HEK293 (cell line): ENCODE data around the gene GRID2.

Source experiments
- CTCF ChIA-PET: fragments of 350-600 bp; formaldehyde crosslinking; extraction: SDS; loops from one replicate; lab custom pipeline; 2021; ENCODE audit warnings: antibody characterized with exemption; lab: Yijun Ruan, JAX
- POLR2A ChIA-PET: fragments of 300-600 bp; formaldehyde crosslinking; extraction: SDS; loops from one replicate; lab custom pipeline; 2020; ENCODE audit warnings: antibody characterized with exemption, inconsistent platforms; lab: Yijun Ruan, JAX
- H3K27ac ChIP-seq: fragments of 200-500 bp; sonication (Bioruptor generic); 2 replicates; pipeline ENCODE4 v1.5.1; 2014; ENCODE audit warnings: low read depth, low read length, control low read depth, inconsistent platforms; ENCODE audit errors: extremely low read depth
- H3K36me3 ChIP-seq, 2 experiments: fragments of 200-500 bp in 1 of 2; sonication (Bioruptor generic) in 1 of 2; 1 replicate in 1 of 2; 2 replicates in 1 of 2; pipeline ENCODE4 v1.5.1; 2014 to 2017; ENCODE audit warnings: inconsistent platforms in 2 of 2, low read length in 2 of 2; ENCODE audit not compliant: control insufficient read depth in 2 of 2, insufficient read depth in 1 of 2
- H3K4me1 ChIP-seq: fragments of 200-500 bp; sonication (Bioruptor generic); 2 replicates; pipeline ENCODE4 v1.5.1; 2014; ENCODE audit warnings: mild to moderate bottlenecking, low read length, inconsistent platforms; ENCODE audit not compliant: control insufficient read depth, insufficient read depth
- H3K4me3 ChIP-seq: 2 replicates; pipeline ENCODE4 v1.5.1; 2011; ENCODE audit warnings: low read depth, mild to moderate bottlenecking, control low read depth, low read length, moderate library complexity
- H3K9me3 ChIP-seq: fragments of 200-500 bp; sonication (Bioruptor generic); 2 replicates; pipeline ENCODE4 v1.5.1; 2014; ENCODE audit warnings: low read depth, low read length, inconsistent platforms; ENCODE audit not compliant: control insufficient read depth, insufficient read depth
- ATF2 ChIP-seq: fragments of 450-650 bp; formaldehyde crosslinking; IDR thresholded peaks from 2 replicates; pipeline ENCODE4 v1.5.1; 2016; ENCODE audit warnings: missing biosample characterization, missing genetic modification characterization, low read depth
- INSM2 ChIP-seq: fragments of 450-650 bp; formaldehyde crosslinking; IDR thresholded peaks from 2 replicates; pipeline ENCODE4 v1.5.1; 2016; ENCODE audit warnings: missing biosample characterization, missing genetic modification characterization
- KLF1 ChIP-seq: fragments of 450-650 bp; formaldehyde crosslinking; IDR thresholded peaks from 2 replicates; pipeline ENCODE4 v1.5.1; 2016; ENCODE audit warnings: missing biosample characterization, missing genetic modification characterization
- SALL2 ChIP-seq: fragments of 450-650 bp; formaldehyde crosslinking; IDR thresholded peaks from 2 replicates; pipeline ENCODE4 v1.5.0; 2017; ENCODE audit warnings: missing biosample characterization, mild to moderate bottlenecking, missing genetic modification characterization, borderline replicate concordance
- YY2 ChIP-seq: fragments of 450-650 bp; formaldehyde crosslinking; IDR thresholded peaks from 2 replicates; pipeline ENCODE4 v1.5.1; 2016; ENCODE audit warnings: missing biosample characterization, missing genetic modification characterization
- ZBTB11 ChIP-seq: fragments of 450-650 bp; formaldehyde crosslinking; conservative IDR thresholded peaks from 2 replicates; pipeline ENCODE4 v1.5.1; 2016; ENCODE audit warnings: low read depth, missing biosample characterization, missing genetic modification characterization
- ZBTB44 ChIP-seq: fragments of 450-650 bp; IDR thresholded peaks from 2 replicates; pipeline ENCODE4 v1.5.1; 2018; ENCODE audit warnings: missing biosample characterization, mild to moderate bottlenecking, missing genetic modification characterization
- ZBTB6 ChIP-seq: fragments of 450-650 bp; formaldehyde crosslinking; IDR thresholded peaks from 2 replicates; pipeline ENCODE4 v1.5.1; 2017; ENCODE audit warnings: missing biosample characterization, missing genetic modification characterization
- ZNF16 ChIP-seq: fragments of 450-650 bp; formaldehyde crosslinking; IDR thresholded peaks from 2 replicates; pipeline ENCODE4 v1.5.1; 2016; ENCODE audit warnings: low read depth, missing biosample characterization, missing genetic modification characterization
- ZNF266 ChIP-seq: fragments of 450-650 bp; formaldehyde crosslinking; IDR thresholded peaks from 2 replicates; pipeline ENCODE4 v1.5.1; 2016; ENCODE audit warnings: missing biosample characterization, missing genetic modification characterization, low read depth
- ZNF404 ChIP-seq: fragments of 450-650 bp; formaldehyde crosslinking; IDR thresholded peaks from 2 replicates; pipeline ENCODE4 v1.5.1; 2017; ENCODE audit warnings: missing biosample characterization, missing genetic modification characterization
- ZNF518A ChIP-seq: fragments of 450-650 bp; formaldehyde crosslinking; conservative IDR thresholded peaks from 2 replicates; pipeline ENCODE4 v1.5.1; 2016; ENCODE audit warnings: low read depth, missing biosample characterization, missing genetic modification characterization
- ZNF596 ChIP-seq: fragments of 450-650 bp; IDR thresholded peaks from 2 replicates; pipeline ENCODE4 v1.5.0; 2018; ENCODE audit warnings: missing biosample characterization, mild to moderate bottlenecking, missing genetic modification characterization, moderate library complexity
- ZNF621 ChIP-seq: fragments of 450-650 bp; formaldehyde crosslinking; IDR thresholded peaks from 2 replicates; pipeline ENCODE4 v1.5.1; 2017; ENCODE audit warnings: missing biosample characterization, missing genetic modification characterization
- ZSCAN4 ChIP-seq: fragments of 450-650 bp; formaldehyde crosslinking; IDR thresholded peaks from 2 replicates; pipeline ENCODE4 v1.5.1; 2017; ENCODE audit warnings: missing biosample characterization, missing genetic modification characterization

The GRID2 gene

GRCh38 chr4:92333016-92333415 is 29.2 kb downstream of the GRID2 start (continued):
- no peak for TF ChIP-seq INSM2 (tag by site-specific recombination)
- no peak for TF ChIP-seq ZNF266 (tag by site-specific recombination)
- TF ChIP-seq ZNF16 (tag by site-specific recombination): no peak
- no peak for TF ChIP-seq ZNF404 (tag by site-specific recombination)
- TF ChIP-seq, all 188 proteins: peak for 0

- POLR2A ChIA-PET: no interaction called here
- no peak overlapping the region for H3K4me3 ChIP-seq
Observed at GRCh38 chr4:92334716-92335350, 31.1 kb downstream of the GRID2 start.

More at GRCh38 chr4:92334716-92335350, 31.1 kb downstream of the GRID2 start:
- H3K27ac ChIP-seq: no peak overlapping the region
- H3K9me3 ChIP-seq: no peaks in the 10 kb centered on the region
- no peak for TF ChIP-seq ZNF621 (tag by site-specific recombination)
- no peak for TF ChIP-seq ZSCAN4 (tag by site-specific recombination)
- TF ChIP-seq ZBTB11: no peak
- no peak for TF ChIP-seq ZNF518A
- no peak for TF ChIP-seq YY2 (tag by site-specific recombination)
- no peak for TF ChIP-seq ZBTB6
- no peak for TF ChIP-seq ATF2 (tag by site-specific recombination)
- TF ChIP-seq ZBTB44 (tag by site-specific recombination): no peak
- TF ChIP-seq ZNF596 (tag by site-specific recombination): no peak
- TF ChIP-seq SALL2 (tag by site-specific recombination): no peak
- TF ChIP-seq KLF1 (tag by site-specific recombination): no peak
- no peaks in the 10 kb centered on the region for H3K4me1 ChIP-seq
- CTCF ChIA-PET: no interaction called here
- no peaks in the 10 kb centered on the region for H3K36me3 ChIP-seq
